ENCODE measurements around the gene UACA. TPM values are rescaled to one million over a fixed set of nuclear protein-coding genes. Genes with fewer than 3 reads are reported as not detected.

Gene UACA
- total RNA-seq, 1 donor: 149 TPM

DNA sequence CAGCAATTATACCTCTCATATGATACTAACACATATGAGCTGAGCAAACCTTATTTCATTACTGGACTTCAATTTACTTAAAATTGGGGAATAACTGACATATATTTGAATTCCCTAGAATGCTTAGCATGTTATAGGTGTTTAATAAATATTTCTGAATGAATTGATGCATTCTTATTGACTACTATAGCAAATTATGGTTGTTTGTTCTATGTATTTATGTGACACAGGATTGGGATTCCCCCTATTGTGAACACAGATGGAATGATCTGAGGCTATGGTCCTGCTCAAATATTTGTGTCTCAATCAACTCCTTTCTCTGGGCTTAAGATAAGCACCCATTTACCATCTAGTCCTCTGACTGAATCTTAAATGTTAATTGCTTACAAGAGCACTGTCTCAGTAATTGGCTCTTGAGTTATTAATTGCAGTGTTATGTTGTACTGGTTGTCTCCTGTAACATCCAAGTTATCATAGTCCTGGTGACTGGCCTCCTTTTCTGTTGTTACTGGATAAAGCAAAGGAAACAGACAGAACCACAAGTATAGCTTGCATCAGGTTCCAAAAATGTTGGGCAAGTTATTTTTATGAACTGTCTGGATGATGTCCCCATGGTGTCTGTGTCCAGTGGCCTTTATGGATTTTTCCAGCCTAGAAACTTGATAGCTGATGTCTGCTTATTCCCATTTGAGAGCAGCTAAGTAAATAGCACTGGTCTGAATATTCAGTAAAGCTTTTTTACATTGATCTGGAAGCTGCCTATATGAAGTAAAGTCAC lies 2.3 kb upstream of the UACA start:
- DNase-seq (ENCODE audit: low read depth): peak; percentile 57
- no peak overlapping the region for H3K4me3 ChIP-seq (ENCODE audit: low read depth, low read length)
- TF ChIP-seq, protein P1, sequence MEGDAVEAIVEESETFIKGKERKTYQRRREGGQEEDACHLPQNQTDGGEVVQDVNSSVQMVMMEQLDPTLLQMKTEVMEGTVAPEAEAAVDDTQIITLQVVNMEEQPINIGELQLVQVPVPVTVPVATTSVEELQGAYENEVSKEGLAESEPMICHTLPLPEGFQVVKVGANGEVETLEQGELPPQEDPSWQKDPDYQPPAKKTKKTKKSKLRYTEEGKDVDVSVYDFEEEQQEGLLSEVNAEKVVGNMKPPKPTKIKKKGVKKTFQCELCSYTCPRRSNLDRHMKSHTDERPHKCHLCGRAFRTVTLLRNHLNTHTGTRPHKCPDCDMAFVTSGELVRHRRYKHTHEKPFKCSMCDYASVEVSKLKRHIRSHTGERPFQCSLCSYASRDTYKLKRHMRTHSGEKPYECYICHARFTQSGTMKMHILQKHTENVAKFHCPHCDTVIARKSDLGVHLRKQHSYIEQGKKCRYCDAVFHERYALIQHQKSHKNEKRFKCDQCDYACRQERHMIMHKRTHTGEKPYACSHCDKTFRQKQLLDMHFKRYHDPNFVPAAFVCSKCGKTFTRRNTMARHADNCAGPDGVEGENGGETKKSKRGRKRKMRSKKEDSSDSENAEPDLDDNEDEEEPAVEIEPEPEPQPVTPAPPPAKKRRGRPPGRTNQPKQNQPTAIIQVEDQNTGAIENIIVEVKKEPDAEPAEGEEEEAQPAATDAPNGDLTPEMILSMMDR (IDR thresholded peaks at IDR 0.05; ENCODE audit: insufficient read depth, low read length): no peak

GRCh38 chr15:70763950-70764730 lies 782 bp upstream of the UACA start:
- H3K4me3 ChIP-seq (ENCODE audit: low read depth, low read length): peak overlapping the region; percentile 69
- DNase-seq (ENCODE audit: low read depth): no peak
- TF ChIP-seq, protein P1 (IDR thresholded peaks at IDR 0.05; ENCODE audit: insufficient read depth, low read length): no peak

- peak; percentile 82 for DNase-seq (ENCODE audit: low read depth)
- TF ChIP-seq, protein P1 (IDR thresholded peaks at IDR 0.05; ENCODE audit: insufficient read depth, low read length): no peak
- peak overlapping the region; percentile 85 for H3K4me3 ChIP-seq (ENCODE audit: low read depth, low read length)
Measured at GRCh38 chr15:70762469-70763119, 764 bp downstream of the UACA start.

GRCh38 chr15:70761931-70762468 lies 1.4 kb downstream of the UACA start:
- TF ChIP-seq, protein P1 (IDR thresholded peaks at IDR 0.05; ENCODE audit: insufficient read depth, low read length): no peak
- H3K4me3 ChIP-seq (ENCODE audit: low read depth, low read length): peak overlapping the region; percentile 85
- DNase-seq (ENCODE audit: low read depth): peak; percentile 31

GRCh38 chr15:70761046-70761445 lies 2.3 kb downstream of the UACA start:
- H3K4me3 ChIP-seq (ENCODE audit: low read depth, low read length): peak overlapping the region; percentile 85
- no peak for DNase-seq (ENCODE audit: low read depth)
- TF ChIP-seq, protein P1 (IDR thresholded peaks at IDR 0.05; ENCODE audit: insufficient read depth, low read length): no peak

DNA sequence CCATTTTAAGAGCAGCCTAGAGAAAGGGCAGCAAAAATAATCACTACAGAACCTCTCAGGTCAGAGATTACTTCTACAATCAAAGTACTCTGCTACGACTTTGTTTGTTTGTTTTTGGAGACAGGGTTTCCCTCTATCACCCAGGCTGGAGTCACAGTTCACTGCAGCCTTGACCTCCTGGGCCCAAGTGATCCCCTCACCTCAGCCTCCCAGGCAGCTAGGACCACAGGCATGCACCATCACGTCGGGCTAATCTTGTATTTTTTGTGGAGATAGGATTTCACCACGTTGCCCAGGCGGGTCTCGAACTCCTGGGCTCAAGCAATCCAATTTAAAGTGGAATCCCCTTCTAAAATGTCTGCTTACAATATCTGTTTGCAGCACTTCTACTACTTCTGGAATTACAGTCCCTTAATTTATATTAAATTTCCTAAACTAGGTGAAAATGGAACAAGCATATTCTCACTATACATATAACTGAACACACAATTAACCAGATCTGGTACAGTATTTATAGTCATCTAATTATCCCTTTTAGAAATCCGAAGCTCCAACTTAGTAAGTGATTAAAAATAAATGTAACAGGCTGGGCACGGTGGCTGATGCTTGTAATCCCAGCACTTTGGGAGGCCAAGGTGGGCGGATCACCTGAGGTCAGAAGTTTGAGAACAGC lies 4.4 kb downstream of the UACA start:
- DNase-seq (ENCODE audit: low read depth): no peak
- H3K4me3 ChIP-seq (ENCODE audit: low read depth, low read length): peak overlapping the region; percentile 25

More for the DNA sequence above, 4.4 kb downstream of the UACA start:
- TF ChIP-seq, protein P1 (IDR thresholded peaks at IDR 0.05; ENCODE audit: insufficient read depth, low read length): no peak

Measured in fibroblast of the aortic adventitia (primary cell).